Uterus (tissue), 2 donors: ENCODE results near the gene MYOG.

Experiments used
- CTCF ChIP-seq, 4 experiments: fragments of 200-600 bp in 2 of 4; fragments of 450-650 bp in 2 of 4; sonication (generic) in 2 of 4; IDR thresholded peaks; one replicate each; pipeline ENCODE4 v1.5.1; 2016 to 2019; ENCODE audit warnings: antibody characterized with exemption in 4 of 4, mild to moderate bottlenecking in 2 of 4, moderate library complexity in 1 of 4
- POLR2A ChIP-seq, 2 donors: fragments of 450-650 bp; IDR thresholded peaks; one replicate each; pipeline ENCODE4 v1.6.1; 2016; ENCODE audit warnings: antibody characterized with exemption in 2 of 2, mild to moderate bottlenecking in 1 of 2, moderate library complexity in 1 of 2

GRCh38 chr1:203098914-203099520 lies 13.2 kb upstream of the MYOG start:
- TF ChIP-seq CTCF (IDR thresholded peaks at IDR 0.05) (no peak), POLR2A (IDR thresholded peaks at IDR 0.05) (no peak)
